Transverse colon (tissue), 4 donors: ENCODE data around the gene TLE6.

ENCODE experiments used
- CTCF ChIP-seq, 5 experiments: fragments of 200-600 bp in 3 of 5; fragments of 450-650 bp in 2 of 5; sonication (generic) in 3 of 5; IDR thresholded peaks; 1 replicate in 2 of 5; 2 replicates in 3 of 5; pipeline ENCODE4 v1.5.1; 2016 to 2017; ENCODE audit warnings: antibody characterized with exemption in 5 of 5, inconsistent platforms in 3 of 5, mild to moderate bottlenecking in 2 of 5, moderate library complexity in 1 of 5
- EP300 ChIP-seq: sonication (generic); formaldehyde crosslinking; IDR thresholded peaks from one replicate; pipeline ENCODE4 v1.6.1; 2017; ENCODE audit warnings: antibody characterized with exemption, low read depth
- POLR2A ChIP-seq: fragments of 450-650 bp; IDR thresholded peaks from one replicate; pipeline ENCODE4 v1.6.1; 2016; ENCODE audit warnings: antibody characterized with exemption, mild to moderate bottlenecking, moderate library complexity
- POLR2AphosphoS5 ChIP-seq, 3 donors: sonication (generic); formaldehyde crosslinking; IDR thresholded peaks; one replicate each; pipeline ENCODE4 v1.6.1; 2016; ENCODE audit warnings: antibody characterized with exemption in 3 of 3

- TF ChIP-seq CTCF (IDR thresholded peaks at IDR 0.05) (no peak), POLR2A (no peak), EP300 (no peak), POLR2AphosphoS5 (IDR thresholded peaks at IDR 0.05) (no peak)
Measured at GRCh38 chr19:2988568-2988967, 11.2 kb downstream of the TLE6 start.
